ENCODE data around the gene ADAMTS2. TPM values are rescaled to one million over a fixed set of nuclear protein-coding genes. Genes with fewer than 3 reads are reported as not detected.

ADAMTS2 gene
- total RNA-seq, 3 donors from 2014 or later (not counting 1 experiment from before 2014, with no cell fraction given) = 0.28 TPM; not detected in 2

DNA sequence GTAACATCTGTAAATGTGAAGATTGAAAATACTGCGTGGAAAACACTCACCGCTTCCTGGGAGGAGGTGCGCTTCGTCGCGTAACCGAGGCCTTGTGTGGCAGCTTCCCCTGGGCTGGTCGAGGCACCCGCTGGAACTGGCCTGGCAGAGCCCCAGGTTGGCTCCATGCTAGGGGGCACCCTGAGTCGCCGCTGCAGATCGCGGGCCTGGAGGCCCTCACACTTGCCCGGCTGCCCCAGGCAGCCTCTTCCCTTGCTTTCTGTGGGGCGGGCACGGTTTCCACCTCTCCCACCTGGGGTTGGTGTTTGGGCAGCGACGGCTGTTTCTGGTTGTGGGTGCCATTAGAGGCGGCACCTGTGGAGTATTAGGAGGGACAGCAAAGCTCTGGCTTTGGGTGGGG lies 284.2 kb downstream of the ADAMTS2 start:
- Mint-ChIP-seq H3K4me3 (peak overlapping the region; percentile 96), H3K4me1 (peaks cover 33 to 41% of the 10 kb centered on the region in 2 donors), H3K36me3 (peaks cover 11% of the 10 kb centered on the region), H3K9me3 (peaks cover 0 to 2% of the 10 kb centered on the region in 2 donors), H3K27me3 (ENCODE audit: low read depth in 2 of 2) (peaks cover 6 to 11% of the 10 kb centered on the region in 2 donors), H3K27ac (peak overlapping the region; percentile 87 to 91)
- no peak overlapping the region for H3K27ac ChIP-seq (ENCODE audit: low read length)
- ATAC-seq = no peak
- WGBS (ENCODE audit: insufficient coverage) = 92% methylated on average over 19 of the region's 19 CpGs
- H3K4me1 ChIP-seq (ENCODE audit: control insufficient read depth, insufficient read depth, low read length) = peaks cover 15% of the 10 kb centered on the region
- TF ChIP-seq, protein P1, sequence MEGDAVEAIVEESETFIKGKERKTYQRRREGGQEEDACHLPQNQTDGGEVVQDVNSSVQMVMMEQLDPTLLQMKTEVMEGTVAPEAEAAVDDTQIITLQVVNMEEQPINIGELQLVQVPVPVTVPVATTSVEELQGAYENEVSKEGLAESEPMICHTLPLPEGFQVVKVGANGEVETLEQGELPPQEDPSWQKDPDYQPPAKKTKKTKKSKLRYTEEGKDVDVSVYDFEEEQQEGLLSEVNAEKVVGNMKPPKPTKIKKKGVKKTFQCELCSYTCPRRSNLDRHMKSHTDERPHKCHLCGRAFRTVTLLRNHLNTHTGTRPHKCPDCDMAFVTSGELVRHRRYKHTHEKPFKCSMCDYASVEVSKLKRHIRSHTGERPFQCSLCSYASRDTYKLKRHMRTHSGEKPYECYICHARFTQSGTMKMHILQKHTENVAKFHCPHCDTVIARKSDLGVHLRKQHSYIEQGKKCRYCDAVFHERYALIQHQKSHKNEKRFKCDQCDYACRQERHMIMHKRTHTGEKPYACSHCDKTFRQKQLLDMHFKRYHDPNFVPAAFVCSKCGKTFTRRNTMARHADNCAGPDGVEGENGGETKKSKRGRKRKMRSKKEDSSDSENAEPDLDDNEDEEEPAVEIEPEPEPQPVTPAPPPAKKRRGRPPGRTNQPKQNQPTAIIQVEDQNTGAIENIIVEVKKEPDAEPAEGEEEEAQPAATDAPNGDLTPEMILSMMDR (IDR thresholded peaks at IDR 0.05) = no peak
- H3K9me3 ChIP-seq (ENCODE audit: control insufficient read depth, insufficient read depth, low read length) = peaks cover 3% of the 10 kb centered on the region
- intact Hi-C loops (cut with micrococcal nuclease) = no loop called here
- peak overlapping the region; percentile 71 for H3K4me3 ChIP-seq (ENCODE audit: low read length)
- H3K27me3 ChIP-seq (ENCODE audit: control insufficient read depth, insufficient read depth, low read length) = no peaks in the 10 kb centered on the region
- DNase-seq = no peak
- no peaks in the 10 kb centered on the region for H3K36me3 ChIP-seq (ENCODE audit: control insufficient read depth, insufficient read depth, low read length)

Other genes with a start within 250 kb of the ADAMTS2 start
- gene RUFY1, start 205.1 kb upstream of the ADAMTS2 start, total RNA-seq = 10 to 100 TPM; 40.4 to 48.7 (median 46.6) TPM

All from natural killer cell (primary cell).